ENCODE data around the gene SKAP1.

DNA sequence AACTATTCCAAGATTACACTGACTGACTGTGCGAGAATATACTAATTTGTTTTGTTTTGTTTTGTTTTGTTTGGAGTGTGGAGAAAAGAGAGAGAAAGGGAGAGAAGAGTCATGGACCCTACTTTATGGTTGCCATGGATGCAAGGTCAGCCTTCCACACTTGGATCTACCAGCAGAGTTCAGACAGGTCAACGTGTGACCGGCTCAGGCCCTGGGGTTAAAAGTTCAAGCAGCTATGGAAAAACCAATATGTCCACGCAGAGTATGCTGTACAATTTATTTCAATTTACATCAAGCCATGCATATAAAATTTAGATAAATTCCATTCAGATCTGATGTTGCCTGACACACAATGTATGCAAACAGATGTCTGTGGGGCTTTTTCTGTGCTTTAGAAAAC is 122.8 kb downstream of the SKAP1 start:
- TF ChIP-seq, protein P1, sequence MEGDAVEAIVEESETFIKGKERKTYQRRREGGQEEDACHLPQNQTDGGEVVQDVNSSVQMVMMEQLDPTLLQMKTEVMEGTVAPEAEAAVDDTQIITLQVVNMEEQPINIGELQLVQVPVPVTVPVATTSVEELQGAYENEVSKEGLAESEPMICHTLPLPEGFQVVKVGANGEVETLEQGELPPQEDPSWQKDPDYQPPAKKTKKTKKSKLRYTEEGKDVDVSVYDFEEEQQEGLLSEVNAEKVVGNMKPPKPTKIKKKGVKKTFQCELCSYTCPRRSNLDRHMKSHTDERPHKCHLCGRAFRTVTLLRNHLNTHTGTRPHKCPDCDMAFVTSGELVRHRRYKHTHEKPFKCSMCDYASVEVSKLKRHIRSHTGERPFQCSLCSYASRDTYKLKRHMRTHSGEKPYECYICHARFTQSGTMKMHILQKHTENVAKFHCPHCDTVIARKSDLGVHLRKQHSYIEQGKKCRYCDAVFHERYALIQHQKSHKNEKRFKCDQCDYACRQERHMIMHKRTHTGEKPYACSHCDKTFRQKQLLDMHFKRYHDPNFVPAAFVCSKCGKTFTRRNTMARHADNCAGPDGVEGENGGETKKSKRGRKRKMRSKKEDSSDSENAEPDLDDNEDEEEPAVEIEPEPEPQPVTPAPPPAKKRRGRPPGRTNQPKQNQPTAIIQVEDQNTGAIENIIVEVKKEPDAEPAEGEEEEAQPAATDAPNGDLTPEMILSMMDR (IDR thresholded peaks at IDR 0.05 in 8 of 11, conservative IDR thresholded peaks at IDR 0.05 in 3 of 11): no peak
- no peak for TF ChIP-seq POLR2AphosphoS5 (IDR thresholded peaks at IDR 0.05)
